ENCODE measurements around the gene IREB2.

GRCh38 chr15:78407608-78408354, 30.2 kb upstream of the IREB2 start:
- TF ChIP-seq, protein P1, sequence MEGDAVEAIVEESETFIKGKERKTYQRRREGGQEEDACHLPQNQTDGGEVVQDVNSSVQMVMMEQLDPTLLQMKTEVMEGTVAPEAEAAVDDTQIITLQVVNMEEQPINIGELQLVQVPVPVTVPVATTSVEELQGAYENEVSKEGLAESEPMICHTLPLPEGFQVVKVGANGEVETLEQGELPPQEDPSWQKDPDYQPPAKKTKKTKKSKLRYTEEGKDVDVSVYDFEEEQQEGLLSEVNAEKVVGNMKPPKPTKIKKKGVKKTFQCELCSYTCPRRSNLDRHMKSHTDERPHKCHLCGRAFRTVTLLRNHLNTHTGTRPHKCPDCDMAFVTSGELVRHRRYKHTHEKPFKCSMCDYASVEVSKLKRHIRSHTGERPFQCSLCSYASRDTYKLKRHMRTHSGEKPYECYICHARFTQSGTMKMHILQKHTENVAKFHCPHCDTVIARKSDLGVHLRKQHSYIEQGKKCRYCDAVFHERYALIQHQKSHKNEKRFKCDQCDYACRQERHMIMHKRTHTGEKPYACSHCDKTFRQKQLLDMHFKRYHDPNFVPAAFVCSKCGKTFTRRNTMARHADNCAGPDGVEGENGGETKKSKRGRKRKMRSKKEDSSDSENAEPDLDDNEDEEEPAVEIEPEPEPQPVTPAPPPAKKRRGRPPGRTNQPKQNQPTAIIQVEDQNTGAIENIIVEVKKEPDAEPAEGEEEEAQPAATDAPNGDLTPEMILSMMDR (IDR thresholded peaks at IDR 0.05 in 8 of 11, conservative IDR thresholded peaks at IDR 0.05 in 3 of 11), result no peak
- no peak for TF ChIP-seq POLR2A (IDR thresholded peaks at IDR 0.05)

All from spleen (tissue), 7 donors.